Superior temporal gyrus (tissue), 1 donor: ENCODE data around the gene BOLL.
A peak's percentile ranks its signal among the peaks of the same experiment; 100 is the strongest.
"Not testable (repeated sequence)": the region's sequence is repeated elsewhere in the genome, so short reads cannot be mapped to it uniquely, and the experiment has no call there.

Source experiments
- DNase-seq: peaks from one replicate; pipeline ENCODE4 v3.0.0-alpha.2; 2016; ENCODE audit errors: extremely low spot score

BOLL gene

DNA sequence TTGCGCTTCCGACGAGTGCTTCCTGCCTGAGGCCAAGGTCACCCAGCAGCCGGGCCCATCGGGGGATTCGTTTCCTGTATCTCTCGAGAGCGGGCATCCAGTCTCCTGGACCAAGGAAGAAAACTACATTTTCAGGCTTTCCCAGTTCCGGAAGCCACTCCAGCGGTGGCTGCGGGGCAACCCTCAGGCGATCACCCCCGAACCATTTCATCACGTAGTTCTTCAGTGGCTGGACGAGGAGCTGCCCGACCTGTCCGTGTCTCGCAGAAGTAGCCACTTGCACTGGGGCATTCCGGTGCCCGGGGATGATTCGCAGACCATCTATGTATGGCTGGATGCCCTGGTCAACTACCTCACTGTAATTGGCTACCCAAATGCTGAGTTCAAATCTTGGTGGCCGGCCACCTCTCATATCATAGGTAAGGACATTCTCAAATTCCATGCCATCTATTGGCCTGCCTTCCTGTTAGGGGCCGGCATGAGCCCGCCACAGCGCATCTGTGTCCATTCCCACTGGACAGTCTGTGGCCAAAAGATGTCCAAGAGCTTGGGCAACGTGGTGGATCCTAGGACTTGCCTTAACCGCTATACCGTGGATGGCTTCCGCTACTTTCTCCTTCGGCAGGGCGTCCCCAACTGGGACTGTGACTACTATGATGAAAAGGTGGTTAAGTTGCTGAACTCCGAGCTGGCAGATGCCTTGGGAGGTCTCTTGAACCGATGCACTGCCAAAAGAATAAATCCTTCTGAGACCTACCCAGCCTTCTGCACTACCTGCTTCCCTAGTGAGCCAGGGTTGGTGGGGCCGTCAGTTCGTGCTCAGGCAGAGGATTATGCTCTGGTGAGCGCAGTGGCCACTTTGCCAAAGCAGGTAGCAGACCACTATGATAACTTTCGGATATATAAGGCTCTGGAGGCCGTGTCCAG lies 78.9 kb downstream of the BOLL start:
- DNase-seq = no peak

DNA sequence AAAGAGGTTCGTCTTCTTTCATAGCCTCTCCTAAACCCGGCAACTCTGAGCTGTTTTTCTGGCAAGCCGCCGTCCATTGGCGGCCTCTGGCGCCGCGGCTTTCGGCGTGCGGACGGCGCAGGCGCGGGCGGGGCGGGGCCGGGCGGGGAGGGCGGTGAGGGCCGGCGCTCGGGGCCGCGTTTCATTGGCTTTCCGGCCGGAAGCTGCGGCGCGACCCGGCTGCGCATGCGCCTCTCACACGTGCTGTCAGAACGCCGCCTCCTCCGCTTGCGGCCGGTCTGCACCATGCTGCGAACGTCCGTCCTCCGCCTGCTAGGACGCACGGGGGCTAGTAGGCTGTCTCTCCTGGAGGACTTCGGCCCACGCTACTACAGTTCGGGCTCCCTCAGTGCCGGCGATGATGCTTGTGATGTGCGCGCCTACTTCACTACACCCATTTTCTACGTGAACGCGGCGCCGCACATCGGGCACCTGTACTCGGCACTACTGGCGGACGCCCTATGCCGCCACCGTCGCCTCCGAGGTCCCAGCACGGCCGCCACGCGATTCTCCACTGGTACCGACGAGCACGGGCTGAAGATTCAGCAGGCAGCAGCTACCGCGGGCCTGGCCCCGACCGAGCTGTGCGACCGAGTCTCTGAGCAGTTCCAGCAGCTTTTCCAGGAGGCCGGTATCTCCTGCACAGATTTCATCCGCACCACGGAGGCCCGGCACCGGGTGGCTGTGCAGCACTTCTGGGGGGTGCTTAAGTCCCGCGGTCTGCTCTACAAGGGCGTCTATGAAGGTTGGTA lies 79.8 kb downstream of the BOLL start, which contains the start of gene MARS2:
Gene MARS2 (plus strand): TSS at position 249 of the 791 bp plus-strand sequence. CDS start 37 bp downstream, at position 286.
- peak; percentile 93 for DNase-seq

DNA sequence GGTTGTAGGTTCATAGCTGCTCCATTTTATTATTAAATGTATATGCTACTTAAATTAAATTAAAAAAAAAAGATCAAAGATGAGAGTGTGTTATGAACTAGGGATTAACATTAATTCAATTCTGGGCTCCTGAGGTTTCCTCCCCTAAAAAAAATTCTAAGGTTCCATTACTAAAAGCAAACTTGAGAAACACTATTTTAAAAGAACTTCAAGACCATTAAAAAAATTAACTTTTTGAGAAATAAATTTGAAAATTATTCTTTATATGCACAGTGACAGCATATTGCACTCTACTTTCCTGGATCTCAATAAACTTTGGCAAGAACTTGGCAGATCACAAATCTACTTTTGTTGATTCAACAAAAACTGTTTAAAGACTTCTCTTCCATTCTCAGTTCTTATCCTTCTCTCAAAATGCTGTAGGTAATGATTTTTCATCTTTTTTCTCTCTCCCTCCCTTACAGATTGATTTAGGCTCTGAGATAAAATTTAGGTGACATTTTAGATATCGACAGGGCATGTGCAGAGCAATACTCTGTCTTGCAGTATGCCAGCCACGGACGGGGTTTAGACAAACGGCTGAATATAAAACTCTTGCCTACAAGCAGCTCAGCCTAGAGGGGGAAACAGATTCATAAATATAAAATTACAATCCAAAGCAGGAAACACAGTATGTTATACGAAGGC lies 80.5 kb downstream of the BOLL start:
- no peak for DNase-seq

DNA sequence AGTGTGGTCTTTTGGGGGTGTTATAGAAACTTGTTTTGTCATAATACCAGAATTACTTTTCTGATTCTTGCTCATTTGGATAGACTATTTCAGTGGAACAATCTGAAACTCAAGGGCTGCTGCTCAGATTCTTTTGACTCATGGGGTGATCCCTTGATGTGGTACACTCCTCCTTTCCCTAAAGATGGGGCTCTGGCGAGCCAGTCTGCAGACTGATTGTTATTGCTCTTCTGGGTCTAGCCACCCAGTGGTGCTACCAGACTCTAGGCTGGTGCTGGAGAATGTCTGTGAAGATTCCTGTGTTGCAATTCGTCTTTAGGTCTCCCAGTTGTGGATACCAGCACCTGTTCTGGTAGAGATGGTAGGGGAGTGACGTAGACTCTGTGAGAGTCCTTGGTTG lies 84.2 kb downstream of the BOLL start:
- DNase-seq = no peak

DNA sequence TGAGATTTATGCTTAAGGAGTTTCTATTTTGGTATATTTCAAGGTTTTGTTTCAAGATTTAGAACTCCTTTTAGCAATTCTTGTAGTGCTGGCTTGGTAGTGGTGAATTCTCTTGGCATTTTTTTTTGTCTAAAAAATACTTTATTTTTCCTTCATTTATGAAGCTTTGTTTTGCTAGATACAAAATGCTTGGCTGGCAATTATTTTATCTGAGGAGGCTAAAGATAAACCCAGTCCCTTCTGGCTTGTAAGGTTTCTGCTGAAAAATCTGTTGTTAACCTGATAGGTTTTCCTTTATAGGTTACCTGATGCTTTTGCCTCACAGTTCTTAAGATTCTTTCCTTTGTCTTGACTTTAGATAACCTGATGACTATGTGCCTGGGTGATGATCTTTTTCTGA lies 85.4 kb downstream of the BOLL start:
- DNase-seq = not testable (repeated sequence)

DNA sequence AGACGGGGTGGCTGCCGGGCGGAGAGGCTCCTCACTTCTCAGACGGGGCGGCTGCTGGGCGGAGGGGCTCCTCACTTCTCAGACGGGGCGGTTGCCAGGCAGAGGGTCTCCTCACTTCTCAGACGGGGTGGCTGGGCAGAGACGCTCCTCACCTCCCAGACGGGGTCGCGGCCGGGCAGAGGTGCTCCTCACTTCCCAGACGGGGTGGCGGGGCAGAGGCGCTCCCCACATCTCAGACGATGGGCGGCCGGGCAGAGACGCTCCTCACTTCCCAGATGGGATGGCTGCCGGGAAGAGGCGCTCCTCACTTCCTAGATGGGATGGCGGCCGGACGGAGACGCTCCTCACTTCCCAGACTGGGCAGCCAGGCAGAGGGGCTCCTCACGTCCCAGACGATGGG lies 88.5 kb downstream of the BOLL start:
- DNase-seq = not testable (repeated sequence)

DNA sequence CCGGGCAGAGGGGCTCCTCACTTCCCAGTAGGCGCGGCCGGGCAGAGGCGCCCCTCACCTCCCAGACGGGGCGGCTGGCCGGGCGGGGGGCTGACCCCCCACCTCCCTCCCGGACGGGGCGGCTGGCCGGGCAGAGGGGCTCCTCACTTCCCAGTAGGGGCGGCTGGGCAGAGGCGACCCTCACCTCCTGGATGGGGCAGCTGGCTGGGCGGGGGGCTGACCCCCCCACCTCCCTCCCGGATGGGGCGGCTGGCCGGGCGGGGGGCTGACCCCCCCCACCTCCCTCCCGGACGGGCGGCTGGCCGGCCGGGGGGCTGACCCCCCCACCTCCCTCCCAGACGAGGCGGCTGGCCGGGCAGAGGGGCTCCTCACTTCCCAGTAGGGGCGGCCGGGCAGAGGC lies 89.1 kb downstream of the BOLL start:
- not testable (repeated sequence) for DNase-seq

DNA sequence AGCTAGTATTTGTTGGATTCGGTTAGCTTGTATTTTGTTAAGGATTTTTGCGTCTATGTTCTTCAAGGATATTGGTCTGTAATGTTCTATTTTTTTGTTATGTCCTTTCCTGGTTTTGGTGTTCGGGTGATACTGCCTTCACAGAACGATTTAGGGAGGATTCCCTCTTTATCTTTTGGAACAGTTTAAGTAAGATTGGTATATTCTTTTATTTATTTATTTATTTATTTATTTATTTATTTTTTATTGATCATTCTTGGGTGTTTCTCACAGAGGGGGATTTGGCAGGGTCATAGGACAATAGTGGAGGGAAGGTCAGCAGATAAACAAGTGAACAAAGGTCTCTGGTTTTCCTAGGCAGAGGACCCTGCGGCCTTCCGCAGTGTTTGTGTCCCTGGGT lies 89.9 kb downstream of the BOLL start:
- DNase-seq = not testable (repeated sequence)

DNA sequence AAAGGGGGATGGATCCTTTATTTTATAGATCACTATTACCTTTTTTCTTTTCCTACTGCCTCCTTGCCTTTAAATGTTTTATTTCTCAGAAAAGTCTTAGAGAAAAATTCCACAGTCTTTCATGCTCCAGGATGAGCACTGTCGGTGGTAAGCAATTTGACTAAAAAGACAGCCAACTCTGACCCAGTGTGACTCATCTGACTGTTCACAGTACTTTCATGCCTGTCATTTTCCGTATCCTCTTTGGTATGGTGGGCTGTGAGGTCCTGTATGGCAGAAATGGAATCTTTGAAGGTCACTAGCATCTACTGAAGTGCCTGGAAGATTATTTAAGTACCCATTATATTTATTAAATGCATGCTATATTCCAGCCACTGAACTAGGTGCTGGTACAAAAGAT lies 107.6 kb downstream of the BOLL start:
- DNase-seq = no peak

DNA sequence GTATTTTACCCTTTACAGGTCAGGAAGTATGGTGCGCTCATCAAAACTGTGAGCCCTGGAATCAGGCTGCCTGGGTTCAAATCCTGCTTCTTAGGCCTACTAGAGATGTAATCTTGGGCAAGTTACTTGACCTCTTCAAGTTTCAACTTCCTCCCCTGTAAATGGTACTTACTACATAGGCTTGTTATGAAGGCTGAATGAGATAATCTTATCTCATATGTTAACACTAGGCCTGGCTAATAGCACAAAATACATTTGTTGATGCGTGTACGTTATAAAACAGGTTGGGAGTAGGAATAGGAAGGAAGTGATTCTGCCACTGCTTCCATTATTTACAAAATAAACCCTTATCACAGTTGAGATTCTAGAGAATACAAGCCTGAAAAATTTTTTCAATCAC lies 108.1 kb downstream of the BOLL start:
- DNase-seq = no peak
